Head of caudate nucleus (tissue), 42 donors: ENCODE results near the gene CFAP119.

Experiments used
- DNase-seq, 42 donors: peaks; one replicate each; pipeline versions ENCODE4 v3.0.0 to v3.0.0-alpha.2; 2020 to 2021; ENCODE audit warnings: mixed read lengths in 7 of 42
- intact Hi-C: fragments of 100-400 bp; cut with DNase I; formaldehyde crosslinking; loops from one replicate; pipeline ENCODE4 v1.15.0; 2022

The CFAP119 gene

GRCh38 chr16:30747799-30748633 is 13.8 kb downstream of the CFAP119 start, which contains the start of gene PHKG2:
Gene PHKG2 (plus strand): TSS chr16:30748425. CDS start chr16:30748821, 396 bp downstream.
- intact Hi-C loops = loop anchor here (2.0 to 5.0 kb wide), 2 partner anchors 15 to 51 kb away; partner anchors contain the start of genes CFAP119, RNF40 and SRCAP
- peak; percentile 98 to 100 (median 99) for DNase-seq

- intact Hi-C loops = loop anchor here (5.0 kb wide), 1 partner anchor 50 kb away; the partner anchor contains the start of gene SRCAP
- DNase-seq = no peak
These were observed 14.5 kb downstream of the CFAP119 start for GRCh38 chr16:30747331-30747730.

GRCh38 chr16:30746638-30747175 is 15.2 kb downstream of the CFAP119 start:
- intact Hi-C loops = loop anchor here (5.0 kb wide), 1 partner anchor 49 kb away; the partner anchor contains the start of gene SRCAP
- no peak for DNase-seq

GRCh38 chr16:30745082-30745481 is 16.8 kb downstream of the CFAP119 start:
- DNase-seq = no peak
- intact Hi-C loops = loop anchor here (5.0 kb wide), 1 partner anchor 48 kb away; the partner anchor contains the start of gene SRCAP

GRCh38 chr16:30744183-30744582 is 17.7 kb downstream of the CFAP119 start:
- DNase-seq = no peak
- intact Hi-C loops = no loop called here

- intact Hi-C loops = no loop called here
- no peak for DNase-seq
These were observed 18.1 kb downstream of the CFAP119 start for GRCh38 chr16:30743716-30744115.

- DNase-seq = no peak
- intact Hi-C loops = no loop called here
These were observed 20.4 kb downstream of the CFAP119 start for GRCh38 chr16:30741461-30741914.

GRCh38 chr16:30740364-30741251 is 21.3 kb downstream of the CFAP119 start:
- peak in 3 of 42 donors; percentile 18 to 40 (median 26) for DNase-seq
- intact Hi-C loops = no loop called here

GRCh38 chr16:30738984-30739951 is 22.6 kb downstream of the CFAP119 start:
- peak in 1 of 42 donors; percentile 35 for DNase-seq
- intact Hi-C loops = no loop called here

GRCh38 chr16:30737794-30738648 is 23.8 kb downstream of the CFAP119 start:
- DNase-seq = no peak
- intact Hi-C loops = no loop called here

GRCh38 chr16:30736995-30737793 is 24.7 kb downstream of the CFAP119 start:
- intact Hi-C loops = no loop called here
- DNase-seq = no peak

- intact Hi-C loops = no loop called here
- no peak for DNase-seq
These were observed 30.5 kb downstream of the CFAP119 start for GRCh38 chr16:30731411-30731810.

GRCh38 chr16:30728899-30729672 is 32.8 kb downstream of the CFAP119 start:
- intact Hi-C loops = no loop called here
- DNase-seq = peak in 4 of 42 donors; percentile 15 to 42 (median 26)

- no peak for DNase-seq
- intact Hi-C loops = no loop called here
These were observed 33.5 kb downstream of the CFAP119 start for GRCh38 chr16:30728321-30728720.

GRCh38 chr16:30725418-30725792 is 36.5 kb downstream of the CFAP119 start:
- no peak for DNase-seq
- intact Hi-C loops = no loop called here
